ENCODE results near the gene FOXO3. TPM values are rescaled to one million over a fixed set of nuclear protein-coding genes. Genes with fewer than 3 reads are reported as not detected.

The FOXO3 gene
- total RNA-seq, 4 donors from 2014 or later, result 111 to 293 (median 183) TPM

DNA sequence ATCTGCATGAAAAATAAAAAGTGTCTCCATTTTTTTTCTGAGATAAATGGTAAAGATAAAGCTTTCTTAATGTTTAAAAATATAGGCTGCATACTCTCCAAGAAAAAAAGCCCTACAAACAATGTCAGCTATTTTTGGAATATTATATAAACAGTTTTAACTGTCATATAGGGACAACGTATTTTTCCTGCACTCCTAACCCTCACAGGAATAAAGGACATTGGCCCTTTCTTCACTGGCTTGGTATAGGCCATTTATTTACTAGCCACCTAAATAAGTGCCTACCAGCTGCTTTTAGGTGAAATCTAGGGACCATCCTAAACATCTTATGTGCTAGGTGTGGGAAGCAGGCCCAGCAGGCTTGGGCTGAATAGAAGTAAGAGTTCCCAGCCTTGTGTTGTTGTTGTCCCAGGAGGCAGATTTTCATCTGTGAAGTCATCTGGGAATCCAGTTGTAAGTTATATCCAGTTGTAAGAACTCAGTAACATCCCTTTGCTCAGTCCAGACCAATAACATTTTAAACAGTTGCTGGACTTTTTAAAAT, 21.3 kb downstream of the FOXO3 start:
- Histone ChIP-seq H3K27me3 (no peaks in the 10 kb centered on the region), H3K9me3 (no peaks in the 10 kb centered on the region), H3K4me3 (peak overlapping the region in 3 of 4 donors; percentile 28 to 32 (median 29)), H3K4me1 (peaks cover 95 to 97% of the 10 kb centered on the region in 2 donors), H3K27ac (peak overlapping the region; percentile 77 to 84 (median 82)), H3K36me3 (peaks cover 0 to 17% of the 10 kb centered on the region in 2 donors)
- peak in 1 of 2 donors; percentile 24 for ATAC-seq
- intact Hi-C loops (cut with DNase I; ENCODE audit: low total_unique reads) (loop anchor here (2.0 kb wide), 1 partner anchor 15 kb away; no protein-coding TSS in a partner anchor), in situ Hi-C loops (cut with MboI; ENCODE audit: low sequenced_read_pairs in 4 of 4) (loop anchor here in 1 of 4 donors (10.0 kb wide), 1 partner anchor 93 kb away; no protein-coding TSS in a partner anchor)
- TF ChIP-seq, protein P1, sequence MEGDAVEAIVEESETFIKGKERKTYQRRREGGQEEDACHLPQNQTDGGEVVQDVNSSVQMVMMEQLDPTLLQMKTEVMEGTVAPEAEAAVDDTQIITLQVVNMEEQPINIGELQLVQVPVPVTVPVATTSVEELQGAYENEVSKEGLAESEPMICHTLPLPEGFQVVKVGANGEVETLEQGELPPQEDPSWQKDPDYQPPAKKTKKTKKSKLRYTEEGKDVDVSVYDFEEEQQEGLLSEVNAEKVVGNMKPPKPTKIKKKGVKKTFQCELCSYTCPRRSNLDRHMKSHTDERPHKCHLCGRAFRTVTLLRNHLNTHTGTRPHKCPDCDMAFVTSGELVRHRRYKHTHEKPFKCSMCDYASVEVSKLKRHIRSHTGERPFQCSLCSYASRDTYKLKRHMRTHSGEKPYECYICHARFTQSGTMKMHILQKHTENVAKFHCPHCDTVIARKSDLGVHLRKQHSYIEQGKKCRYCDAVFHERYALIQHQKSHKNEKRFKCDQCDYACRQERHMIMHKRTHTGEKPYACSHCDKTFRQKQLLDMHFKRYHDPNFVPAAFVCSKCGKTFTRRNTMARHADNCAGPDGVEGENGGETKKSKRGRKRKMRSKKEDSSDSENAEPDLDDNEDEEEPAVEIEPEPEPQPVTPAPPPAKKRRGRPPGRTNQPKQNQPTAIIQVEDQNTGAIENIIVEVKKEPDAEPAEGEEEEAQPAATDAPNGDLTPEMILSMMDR (IDR thresholded peaks at IDR 0.05 in 4 of 5, conservative IDR thresholded peaks at IDR 0.05 in 1 of 5), result no peak
- TF ChIP-seq POLR2A (IDR thresholded peaks at IDR 0.05), result no peak
- DNase-seq, result no peak

DNA sequence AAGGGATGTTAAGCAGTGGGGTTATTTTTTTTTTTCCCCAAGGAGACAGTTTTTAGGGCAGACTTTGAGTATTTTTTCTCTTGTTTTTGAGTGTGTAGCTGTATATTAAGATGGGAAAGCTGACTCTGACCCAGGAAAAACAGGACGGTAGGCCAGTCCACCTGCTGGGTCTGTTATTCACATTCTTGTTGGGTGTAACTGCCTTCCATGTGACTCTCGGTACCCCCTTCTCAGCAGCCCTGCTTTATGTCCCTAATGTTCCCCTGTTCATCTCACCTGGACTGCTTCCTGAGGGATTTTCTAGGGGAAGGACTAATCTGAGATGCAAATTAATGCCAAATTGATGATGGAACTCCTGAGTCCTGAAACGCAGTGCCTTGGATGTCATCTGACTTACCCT, 21.9 kb downstream of the FOXO3 start:
- H3K27ac ChIP-seq, result peak overlapping the region; percentile 77 to 84 (median 82)
- no peak for ATAC-seq
- no peak for DNase-seq
- no peaks in the 10 kb centered on the region for H3K27me3 ChIP-seq
- intact Hi-C loops (cut with DNase I; ENCODE audit: low total_unique reads), result no loop called here
- no peaks in the 10 kb centered on the region for H3K9me3 ChIP-seq
- peaks cover 0 to 17% of the 10 kb centered on the region in 2 donors for H3K36me3 ChIP-seq
- in situ Hi-C loops (cut with MboI; ENCODE audit: low sequenced_read_pairs in 4 of 4), result loop anchor here in 1 of 4 donors (10.0 kb wide), 1 partner anchor 92 kb away; no protein-coding TSS in a partner anchor
- peaks cover 95 to 97% of the 10 kb centered on the region in 2 donors for H3K4me1 ChIP-seq
- TF ChIP-seq, protein P1 (IDR thresholded peaks at IDR 0.05 in 4 of 5, conservative IDR thresholded peaks at IDR 0.05 in 1 of 5), result no peak
- TF ChIP-seq POLR2A (IDR thresholded peaks at IDR 0.05), result no peak
- peak overlapping the region in 1 of 4 donors; percentile 28 for H3K4me3 ChIP-seq

DNA sequence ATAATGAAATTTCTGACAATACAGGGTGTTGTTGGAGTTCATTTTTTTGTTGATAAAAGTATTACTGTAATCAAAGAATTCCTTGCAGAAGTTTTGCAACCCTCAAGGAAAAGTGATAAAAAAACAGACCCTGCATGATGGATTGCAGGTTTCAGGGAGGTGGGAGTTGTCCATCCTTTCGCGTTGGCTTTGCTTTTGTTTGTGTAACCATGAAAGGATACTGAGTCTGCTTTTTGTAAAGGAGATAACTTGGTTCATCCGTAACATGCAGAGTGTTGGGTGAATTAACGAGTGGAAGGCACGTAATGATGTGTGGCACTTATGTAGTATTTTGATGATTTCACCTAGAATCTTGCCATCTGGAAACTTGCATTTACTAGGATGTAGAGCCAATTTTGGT, 23.6 kb downstream of the FOXO3 start:
- Histone ChIP-seq H3K4me1 (peaks cover 94 to 97% of the 10 kb centered on the region in 2 donors), H3K27ac (peak overlapping the region; percentile 77 to 84 (median 82)), H3K27me3 (no peaks in the 10 kb centered on the region), H3K36me3 (peaks cover 0 to 2% of the 10 kb centered on the region in 2 donors), H3K4me3 (no peak overlapping the region), H3K9me3 (no peaks in the 10 kb centered on the region)
- TF ChIP-seq POLR2A (IDR thresholded peaks at IDR 0.05), result no peak
- TF ChIP-seq, protein P1 (IDR thresholded peaks at IDR 0.05 in 4 of 5, conservative IDR thresholded peaks at IDR 0.05 in 1 of 5), result no peak
- intact Hi-C loops (cut with DNase I; ENCODE audit: low total_unique reads) (no loop called here), in situ Hi-C loops (cut with MboI; ENCODE audit: low sequenced_read_pairs in 4 of 4) (loop anchor here in 1 of 4 donors (10.0 kb wide), 1 partner anchor 90 kb away; no protein-coding TSS in a partner anchor)
- DNase-seq (no peak), ATAC-seq (no peak)

DNA sequence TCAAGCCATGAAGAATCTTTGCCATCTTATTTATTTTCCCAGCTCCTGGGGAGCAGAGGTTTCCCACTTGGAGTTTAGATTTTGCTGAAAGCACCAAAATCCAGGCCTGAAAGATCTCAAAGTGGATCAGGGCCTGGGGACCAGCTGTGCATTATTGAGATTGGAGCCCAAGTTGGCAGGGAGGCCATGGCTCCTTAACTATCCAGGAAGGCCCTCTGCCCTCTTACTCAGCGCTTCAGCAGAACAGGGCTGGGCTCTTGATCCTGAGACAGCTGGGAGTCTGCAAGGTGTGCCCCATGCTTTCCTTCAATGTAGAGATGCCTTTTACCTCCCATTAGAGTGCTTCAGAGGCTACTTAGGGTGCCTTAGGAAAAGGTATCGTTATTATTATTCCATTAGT, 24.6 kb downstream of the FOXO3 start:
- ATAC-seq, result no peak
- Histone ChIP-seq H3K27ac (peak overlapping the region; percentile 86 to 96 (median 90)), H3K4me1 (peaks cover 94 to 97% of the 10 kb centered on the region in 2 donors), H3K36me3 (no peaks in the 10 kb centered on the region), H3K27me3 (no peaks in the 10 kb centered on the region), H3K4me3 (peak overlapping the region in 1 of 4 donors; percentile 13), H3K9me3 (no peaks in the 10 kb centered on the region)
- intact Hi-C loops (cut with DNase I; ENCODE audit: low total_unique reads), result no loop called here
- in situ Hi-C loops (cut with MboI; ENCODE audit: low sequenced_read_pairs in 4 of 4), result loop anchor here in 1 of 4 donors (10.0 kb wide), 1 partner anchor 89 kb away; no protein-coding TSS in a partner anchor
- TF ChIP-seq, protein P1 (IDR thresholded peaks at IDR 0.05 in 4 of 5, conservative IDR thresholded peaks at IDR 0.05 in 1 of 5), result no peak
- TF ChIP-seq POLR2A (IDR thresholded peaks at IDR 0.05), result no peak
- no peak for DNase-seq

All from gastrocnemius medialis (tissue), 4 donors.